HG03439 (cell line): ENCODE data around the gene PXN.
A peak's percentile ranks its signal among the peaks of the same experiment; 100 is the strongest.
"Not testable (repeated sequence)": the region's sequence is repeated elsewhere in the genome, so short reads cannot be mapped to it uniquely, and the experiment has no call there.

Experiments used
- ATAC-seq: cut with Tn5 transposase; IDR thresholded peaks from one replicate; pipeline ENCODE4 v1.9.1; 2021; ENCODE audit warnings: mild to moderate bottlenecking, moderate library complexity; ENCODE audit not compliant: unreplicated experiment

The PXN gene

DNA sequence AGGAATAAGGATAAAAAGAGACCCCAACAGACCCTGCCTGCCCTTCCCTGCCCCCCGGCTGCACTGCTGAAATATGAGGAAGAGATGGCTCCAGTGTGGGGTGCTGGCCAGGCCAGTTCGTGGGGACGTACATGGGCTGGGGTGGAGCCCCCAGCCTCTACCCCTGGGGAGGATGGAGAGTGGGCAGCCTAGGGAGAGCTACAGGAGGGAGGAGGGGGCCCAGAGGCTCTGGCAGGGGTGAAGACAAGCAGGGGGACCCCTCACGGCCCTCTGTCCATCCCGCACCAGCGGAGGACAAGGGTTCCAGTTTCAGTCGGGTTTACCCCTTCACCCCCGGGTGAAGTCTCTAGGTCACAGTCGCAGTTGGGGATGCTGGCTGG is 53.6 kb downstream of the PXN start:
- ATAC-seq: no peak

DNA sequence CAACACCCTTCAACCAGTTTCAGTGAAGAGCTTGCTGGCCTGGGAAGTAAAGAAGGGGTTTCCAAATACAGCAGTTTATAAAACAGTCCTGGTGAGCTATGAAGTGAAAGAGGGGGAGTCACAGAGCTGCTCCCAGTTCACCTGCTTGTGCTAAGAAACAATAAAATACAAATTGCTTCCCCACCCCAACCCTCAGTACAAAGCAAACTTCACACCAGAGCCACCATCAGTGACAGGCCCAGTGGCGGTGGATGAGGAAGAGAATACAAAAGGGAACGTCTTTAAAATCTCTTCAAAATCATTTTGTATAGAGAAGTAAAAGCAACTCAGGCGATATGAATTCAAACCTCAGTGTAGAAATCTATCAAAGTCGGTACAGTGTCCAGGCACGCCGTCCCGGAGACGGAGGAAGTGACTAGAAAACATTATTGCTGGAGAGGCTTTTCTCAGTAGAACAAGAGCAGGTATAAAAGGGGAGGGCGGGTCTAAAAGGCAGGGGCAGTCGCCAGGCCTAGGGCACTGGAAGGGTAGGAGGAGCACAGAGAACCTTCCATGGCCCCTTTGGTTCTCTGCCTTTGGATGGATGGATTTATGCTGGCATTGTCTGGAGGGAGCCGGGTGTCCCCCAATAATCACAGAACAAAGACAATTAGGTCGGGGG is 54.2 kb downstream of the PXN start:
- ATAC-seq: no peak

DNA sequence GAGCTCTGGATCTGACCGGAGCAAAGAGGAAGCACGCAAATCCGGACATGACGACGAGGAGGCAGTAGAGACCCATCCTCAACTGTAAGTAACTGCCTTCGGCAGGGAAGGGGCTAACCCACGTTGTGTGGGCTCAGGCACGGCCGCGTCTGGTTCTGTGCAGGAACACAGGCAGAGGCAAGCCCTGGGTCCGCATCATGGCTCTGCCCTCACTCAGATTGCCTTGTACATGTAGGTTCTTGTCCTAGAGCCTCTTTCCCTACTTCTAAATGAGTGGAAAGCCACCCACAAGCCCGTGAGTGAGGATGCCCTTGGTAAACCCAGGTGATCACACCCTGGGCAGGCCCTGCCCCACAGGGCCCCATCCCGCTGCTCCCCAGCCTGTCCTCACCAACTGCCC is 55.7 kb downstream of the PXN start:
- no peak for ATAC-seq

DNA sequence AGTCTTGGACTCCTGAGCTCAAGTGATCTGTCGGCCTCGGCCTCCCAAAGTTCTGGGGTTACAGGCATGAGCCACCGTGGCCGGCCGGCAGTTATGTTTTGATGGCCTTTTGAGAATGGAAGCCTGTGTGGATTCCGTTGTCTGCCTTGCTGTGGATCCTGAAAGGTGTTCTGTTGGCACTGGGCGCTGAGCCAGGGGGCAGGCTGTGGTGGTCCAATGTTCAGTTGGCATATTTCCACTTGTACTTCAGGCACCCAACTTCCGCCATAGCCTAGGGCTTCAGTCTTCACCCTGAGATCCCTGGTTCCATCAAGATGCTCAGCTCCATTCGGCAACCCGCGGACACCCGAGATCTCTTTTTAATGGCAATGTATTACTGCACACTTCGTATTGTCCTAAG is 58.3 kb downstream of the PXN start:
- no peak for ATAC-seq

DNA sequence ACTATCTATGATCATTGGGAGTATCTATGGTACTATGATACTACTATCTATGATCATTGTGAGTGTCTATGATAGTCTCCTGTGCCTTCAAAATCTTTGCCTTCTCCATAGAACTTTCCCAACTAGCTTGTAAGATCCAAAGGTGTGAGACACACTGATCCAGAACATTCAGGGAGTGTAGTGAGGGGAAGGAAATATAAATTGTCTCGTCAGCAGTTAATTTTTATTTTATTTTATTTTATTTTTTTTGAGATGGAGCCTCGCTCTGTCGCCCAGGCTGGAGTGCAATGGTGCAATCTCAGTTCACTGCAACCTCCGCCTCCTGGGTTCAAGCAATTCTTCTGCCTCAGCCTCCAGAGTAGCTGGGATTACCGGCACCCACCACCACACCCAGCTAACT is 58.7 kb downstream of the PXN start:
- ATAC-seq: not testable (repeated sequence)

DNA sequence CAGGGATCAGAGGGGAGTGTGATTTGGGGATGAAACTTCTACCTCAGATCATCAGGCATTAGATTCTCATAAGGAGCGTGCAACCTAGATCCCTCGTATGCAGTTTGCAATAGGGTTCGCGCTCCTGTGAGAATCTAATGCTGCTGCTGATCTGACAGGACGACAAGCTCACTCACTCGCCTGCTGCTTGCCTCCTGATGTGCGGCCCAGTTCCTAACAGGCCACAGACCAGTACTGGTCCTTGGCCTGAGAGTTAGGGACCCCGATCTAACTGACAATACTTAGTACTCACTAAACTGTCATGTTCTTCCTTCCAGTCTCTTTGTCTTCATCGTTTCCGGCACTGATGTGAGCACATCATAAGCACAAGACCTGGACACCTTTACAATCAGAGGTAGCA is 59.3 kb downstream of the PXN start:
- ATAC-seq: no peak

DNA sequence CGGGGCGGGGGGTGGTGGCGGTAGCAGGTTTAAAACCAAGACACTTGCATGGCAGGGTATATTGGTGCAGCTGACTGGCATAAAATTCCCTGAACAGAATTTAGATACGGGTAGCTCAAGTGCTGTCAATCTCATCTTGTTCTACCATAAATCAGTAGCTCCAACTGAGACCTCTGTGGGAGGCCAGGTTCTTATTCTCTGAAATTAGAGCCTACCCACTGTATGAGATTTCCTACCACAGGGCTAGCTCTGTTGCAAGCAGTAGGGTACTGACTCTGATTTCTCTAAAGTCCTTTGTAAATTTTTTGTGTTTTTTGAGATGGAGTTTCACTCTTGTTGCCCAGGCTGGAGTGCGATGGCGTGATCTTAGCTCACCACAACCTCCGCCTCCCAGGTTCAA is 61.4 kb downstream of the PXN start:
- no peak for ATAC-seq

DNA sequence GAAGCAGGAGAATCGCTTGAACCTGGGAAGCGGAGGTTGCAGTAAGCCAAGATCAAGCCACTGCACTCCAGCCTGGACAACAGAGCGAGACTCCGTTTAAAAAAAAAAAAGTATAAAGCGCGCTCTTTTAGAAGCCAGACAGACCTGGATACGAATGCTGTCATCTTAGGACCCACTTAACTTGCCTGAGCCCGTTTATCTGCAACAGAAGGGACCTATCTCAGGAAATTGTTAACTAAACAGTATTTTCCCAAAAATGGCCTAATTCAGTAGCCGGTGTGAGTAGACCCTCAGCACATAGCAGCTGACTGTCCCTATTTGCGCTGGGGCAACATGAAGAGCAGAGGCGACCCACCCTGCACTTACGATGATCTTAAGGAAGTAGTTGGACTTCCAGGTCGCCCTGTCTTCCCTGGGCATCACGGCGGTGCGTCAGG is 65.1 kb downstream of the PXN start:
- no peak for ATAC-seq

DNA sequence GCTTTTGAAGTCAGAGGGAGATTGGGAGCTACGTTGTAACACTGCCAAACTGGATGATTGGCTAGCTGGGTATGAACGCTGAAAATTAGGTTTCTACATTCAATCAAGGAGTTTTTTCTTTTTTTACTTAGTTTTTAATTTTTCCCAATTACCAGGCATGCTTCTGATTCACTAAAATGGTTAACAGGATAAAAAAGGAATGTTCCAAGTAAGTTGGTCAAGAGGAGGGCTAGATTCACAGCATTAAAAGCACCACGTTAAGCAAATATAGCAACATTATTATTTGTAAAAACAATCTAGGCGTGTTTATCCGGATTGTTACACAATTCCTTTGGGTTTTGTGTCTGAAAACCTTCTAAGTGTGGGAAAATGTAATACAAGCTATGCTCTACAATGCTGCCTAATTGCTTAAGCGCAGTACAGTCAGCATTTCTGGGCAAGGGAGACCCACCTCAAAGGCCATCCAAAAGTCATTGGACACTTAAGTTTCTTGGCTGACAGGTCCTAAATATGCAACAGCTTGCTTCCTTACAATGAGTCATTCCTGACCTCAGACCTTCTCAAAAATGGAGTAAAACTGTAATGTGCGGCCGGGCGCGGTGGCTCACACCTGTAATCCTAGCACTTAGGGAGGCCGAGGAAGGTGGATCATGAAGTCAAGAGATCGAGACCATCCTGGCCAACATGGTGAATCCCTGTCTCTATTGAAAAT is 65.8 kb downstream of the PXN start:
- ATAC-seq: no peak

DNA sequence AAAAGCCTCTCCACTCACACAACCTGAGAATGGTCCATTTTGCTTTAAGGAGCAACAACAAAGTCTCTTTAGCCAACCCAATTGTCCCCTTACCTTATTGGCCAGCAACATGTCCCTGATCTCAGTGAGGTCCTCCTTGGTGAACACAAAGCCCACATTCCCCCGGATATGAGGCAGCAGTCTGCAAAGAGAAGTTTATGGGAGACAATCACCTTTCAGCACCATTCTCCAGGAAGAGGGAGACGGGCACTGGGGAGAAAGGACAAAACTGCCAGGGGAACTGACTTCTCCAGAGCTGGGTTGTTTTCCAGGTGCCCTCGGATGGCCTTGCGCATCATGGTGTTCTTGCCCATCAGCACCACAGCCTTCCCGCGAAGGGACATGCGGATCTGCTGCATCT is 66.5 kb downstream of the PXN start:
- no peak for ATAC-seq

DNA sequence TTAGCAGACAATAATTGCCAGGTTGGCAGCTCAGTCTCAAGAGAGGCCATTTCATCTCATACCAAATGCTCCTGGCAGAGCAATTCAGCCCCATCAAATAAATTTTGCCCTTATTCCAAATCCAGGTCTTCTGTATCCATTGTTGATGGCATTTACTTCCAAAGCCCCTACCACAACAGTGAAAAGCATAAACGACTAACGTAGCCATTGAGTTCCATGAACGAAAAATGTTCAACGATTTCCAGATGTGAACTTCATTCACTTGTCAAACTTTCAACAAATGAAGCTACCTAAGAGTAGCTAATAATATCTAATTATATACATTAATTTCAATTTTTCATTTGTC is 68.0 kb downstream of the PXN start:
- ATAC-seq: no peak

DNA sequence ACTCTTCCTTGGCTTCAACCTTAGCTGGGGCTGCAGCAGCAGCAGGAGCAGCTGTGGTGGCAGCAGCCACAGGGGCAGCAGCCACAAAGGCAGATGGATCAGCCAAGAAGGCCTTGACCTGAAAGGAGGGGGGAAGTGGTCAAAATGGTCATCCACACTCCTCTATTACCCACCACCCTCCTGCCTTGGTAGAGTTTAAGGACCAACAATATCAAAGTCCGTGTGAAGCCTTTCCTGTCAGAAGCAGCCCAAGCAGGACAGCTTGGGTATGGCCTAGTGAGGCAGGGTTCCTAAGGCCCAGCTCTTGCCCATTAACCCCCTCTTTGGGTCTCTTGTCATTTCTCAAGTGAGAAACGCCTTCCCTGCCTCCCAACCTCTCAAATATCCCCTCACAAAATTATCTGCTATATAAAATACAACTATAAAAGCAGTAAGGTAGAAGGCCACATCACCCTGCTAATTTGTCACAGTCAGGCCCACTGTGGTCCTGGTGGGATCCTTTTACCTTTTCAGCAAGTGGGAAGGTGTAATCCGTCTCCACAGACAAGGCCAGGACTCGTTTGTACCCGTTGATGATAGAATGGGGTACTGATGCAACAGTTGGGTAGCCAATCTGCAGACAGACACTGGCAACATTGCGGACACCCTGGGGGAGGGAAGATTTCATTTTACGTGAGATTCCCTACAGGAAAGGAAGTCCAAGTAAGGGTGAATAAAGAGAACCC is 68.6 kb downstream of the PXN start:
- not testable (repeated sequence) for ATAC-seq

DNA sequence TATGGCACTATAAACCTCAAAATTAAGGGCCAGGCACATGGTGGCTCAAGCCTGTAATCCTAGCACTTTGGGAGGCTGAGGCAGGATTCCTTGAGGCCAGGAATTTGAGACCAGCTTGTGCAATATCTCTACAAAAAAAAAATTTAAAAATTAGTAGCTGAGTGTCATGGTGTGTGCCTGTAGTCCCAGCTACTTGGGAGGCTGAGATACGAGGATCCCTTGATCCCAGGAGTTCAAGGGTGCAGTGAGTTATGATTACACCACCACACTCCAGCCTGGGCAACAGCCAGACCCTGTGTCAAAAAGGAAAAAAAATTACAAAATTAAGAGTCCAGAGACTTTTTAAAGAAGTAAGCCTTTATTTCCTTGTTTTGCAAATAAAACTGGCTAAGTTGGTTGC is 69.2 kb downstream of the PXN start:
- ATAC-seq: no peak

DNA sequence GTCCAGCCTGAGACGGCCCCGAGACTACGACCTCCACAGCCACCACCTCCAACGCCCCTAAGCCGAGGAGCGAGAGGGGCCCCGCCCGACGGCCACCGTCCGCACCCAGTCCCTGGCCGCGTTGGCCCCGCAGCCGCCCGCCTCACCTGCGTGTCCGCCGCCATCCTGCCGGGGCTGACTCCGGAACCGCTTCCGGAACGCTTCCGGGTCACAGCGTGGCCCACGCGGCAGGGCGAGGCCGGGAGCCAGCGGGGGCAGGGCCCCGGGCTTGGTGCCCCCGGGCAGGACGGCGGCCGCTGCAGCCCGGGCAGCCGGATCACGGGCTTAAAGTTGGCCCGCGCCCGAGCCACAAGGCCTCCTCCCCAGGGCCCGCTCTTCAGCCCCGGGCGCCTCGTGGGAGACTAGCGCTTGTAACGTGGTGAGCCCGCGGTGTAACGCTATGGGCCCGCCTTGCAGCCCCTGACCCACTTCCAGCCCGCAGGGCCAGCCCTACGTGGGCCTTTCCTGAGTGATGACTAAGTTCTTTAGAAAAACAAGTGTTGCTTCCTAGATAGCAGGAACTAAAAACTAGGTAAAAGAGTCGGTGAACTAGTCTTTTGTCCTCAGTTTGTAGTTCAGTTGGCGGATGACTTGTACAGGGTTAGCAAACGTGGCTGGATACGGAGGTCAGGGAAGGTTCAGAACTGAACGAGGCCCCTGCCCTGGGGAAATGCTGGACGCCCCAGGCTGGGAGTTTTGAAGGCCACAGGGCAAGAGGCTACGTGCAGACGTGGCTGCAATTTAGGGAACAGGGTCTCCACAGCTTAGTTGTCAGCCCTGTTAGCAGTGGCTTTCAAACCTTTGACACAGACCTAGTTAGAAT is 70.8 kb downstream of the PXN start, which contains the start of gene GCN1:
GCN1 (minus strand) TSS at position 182 of the 862 bp plus-strand sequence; CDS start at position 164, 18 bp downstream.
- ATAC-seq: peak; percentile 69

DNA sequence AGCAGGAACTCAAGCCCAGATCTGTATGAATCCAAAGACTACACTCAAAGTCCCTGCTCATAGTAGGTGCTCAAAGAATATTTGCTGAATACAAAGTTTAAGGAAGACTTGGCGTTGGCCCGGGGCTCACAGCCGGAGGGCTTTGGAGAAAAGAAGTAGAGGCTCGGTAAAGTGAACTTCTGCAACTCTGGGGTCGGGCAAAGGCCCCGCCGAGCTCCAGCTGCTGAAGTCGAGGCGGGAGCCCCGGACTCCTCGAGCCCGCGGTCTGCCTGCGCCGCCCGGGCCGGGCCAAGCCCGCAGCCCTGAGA is 71.3 kb downstream of the PXN start:
- ATAC-seq: peak; percentile 14

DNA sequence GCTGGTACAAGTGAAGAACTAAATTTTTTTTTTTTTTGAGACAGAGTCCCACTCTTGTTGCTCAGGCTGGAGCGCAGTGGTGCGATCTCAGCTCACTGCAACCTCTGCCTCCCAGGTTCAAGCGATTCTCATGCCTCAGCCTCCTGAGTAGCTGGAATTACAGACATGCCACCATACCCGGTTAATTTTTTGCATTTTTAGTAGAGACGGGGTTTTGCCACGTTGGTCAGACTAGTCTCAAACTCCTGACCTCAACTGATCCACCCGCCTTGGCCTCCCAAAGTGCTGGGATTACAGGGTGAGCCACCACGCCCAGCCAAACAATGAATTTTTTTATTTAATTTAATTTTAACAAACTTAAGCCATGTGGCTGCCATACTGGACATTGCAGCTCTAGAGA is 72.2 kb downstream of the PXN start:
- ATAC-seq: not testable (repeated sequence)

DNA sequence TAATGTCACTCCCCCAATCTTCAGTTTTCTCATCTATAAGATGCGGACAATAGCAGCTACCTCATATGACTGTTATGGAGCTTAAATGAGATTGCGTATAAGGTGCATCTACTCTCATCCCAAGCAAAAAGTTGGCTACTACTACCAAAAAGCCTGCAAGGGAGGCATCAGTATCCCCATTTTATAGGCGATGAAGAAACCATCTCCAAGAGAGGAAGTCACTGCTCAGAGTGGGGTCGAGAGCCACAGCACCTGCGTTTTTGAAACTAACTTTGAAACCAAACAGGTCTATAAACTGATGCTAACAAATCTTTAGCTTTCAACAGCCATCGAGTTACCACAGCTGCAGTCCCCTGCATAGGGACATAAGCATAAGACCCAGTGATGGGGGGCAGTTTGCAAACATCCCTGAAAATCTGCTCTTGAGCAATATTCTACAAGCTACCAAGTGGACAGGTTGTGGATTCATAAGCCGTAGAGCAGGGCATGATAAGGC is 74.5 kb downstream of the PXN start:
- no peak for ATAC-seq

DNA sequence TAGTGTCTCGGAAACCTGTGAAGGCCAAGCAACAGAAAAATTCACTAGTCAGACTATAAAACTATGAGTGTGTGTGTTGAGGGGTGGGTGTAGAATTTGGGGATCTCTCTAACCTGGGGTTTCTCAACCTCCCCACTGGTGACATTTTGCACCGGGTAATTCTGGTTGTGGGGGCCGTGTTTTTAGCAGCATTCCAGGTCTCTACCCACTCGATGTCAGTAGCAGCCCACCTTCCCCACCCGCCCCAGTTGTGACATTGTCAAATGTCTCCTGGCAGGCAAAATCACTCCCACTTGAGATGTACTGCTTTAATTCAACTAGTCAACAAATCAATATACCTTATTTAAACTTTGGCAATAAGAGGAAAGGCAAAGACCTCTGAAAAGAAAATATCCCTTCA is 75.1 kb downstream of the PXN start:
- ATAC-seq: no peak

DNA sequence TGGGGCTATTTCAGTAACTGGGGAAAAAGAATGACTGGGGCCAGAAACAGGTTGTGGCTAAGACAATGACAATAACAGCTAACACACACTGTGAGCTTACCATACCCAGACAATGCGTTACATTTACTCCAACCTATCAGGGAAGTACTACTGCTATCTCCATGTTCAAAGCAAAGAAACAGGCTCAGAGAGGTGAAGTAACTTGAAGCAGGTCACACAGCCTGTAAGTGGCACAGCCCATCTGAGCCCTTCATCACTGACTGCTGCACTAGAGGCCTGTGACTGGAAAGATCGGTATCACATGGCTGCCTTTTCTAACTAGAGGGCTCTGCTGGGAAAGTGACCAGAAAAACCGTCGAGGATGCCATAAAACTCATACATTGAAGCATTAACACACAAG is 78.9 kb downstream of the PXN start:
- ATAC-seq: no peak

DNA sequence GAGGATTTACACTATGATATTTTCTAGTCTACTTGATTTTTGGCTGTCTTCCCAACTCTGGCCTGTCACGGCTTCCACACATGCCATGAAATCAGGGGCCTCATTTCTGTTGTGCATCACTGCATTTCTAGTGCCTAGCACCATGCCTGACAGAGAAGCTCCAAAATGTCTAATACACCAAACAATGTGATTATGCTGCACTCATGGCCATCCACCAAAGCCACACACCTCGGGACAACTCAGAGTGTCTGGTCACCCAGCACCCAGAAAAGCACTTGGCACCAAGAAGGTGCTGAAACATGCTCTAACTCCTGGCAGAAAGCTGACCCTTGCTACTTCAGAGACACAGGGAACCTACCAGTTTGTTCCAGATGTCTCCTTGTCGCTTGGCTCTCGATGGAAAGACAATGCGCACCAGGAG is 82.3 kb downstream of the PXN start:
- no peak for ATAC-seq

DNA sequence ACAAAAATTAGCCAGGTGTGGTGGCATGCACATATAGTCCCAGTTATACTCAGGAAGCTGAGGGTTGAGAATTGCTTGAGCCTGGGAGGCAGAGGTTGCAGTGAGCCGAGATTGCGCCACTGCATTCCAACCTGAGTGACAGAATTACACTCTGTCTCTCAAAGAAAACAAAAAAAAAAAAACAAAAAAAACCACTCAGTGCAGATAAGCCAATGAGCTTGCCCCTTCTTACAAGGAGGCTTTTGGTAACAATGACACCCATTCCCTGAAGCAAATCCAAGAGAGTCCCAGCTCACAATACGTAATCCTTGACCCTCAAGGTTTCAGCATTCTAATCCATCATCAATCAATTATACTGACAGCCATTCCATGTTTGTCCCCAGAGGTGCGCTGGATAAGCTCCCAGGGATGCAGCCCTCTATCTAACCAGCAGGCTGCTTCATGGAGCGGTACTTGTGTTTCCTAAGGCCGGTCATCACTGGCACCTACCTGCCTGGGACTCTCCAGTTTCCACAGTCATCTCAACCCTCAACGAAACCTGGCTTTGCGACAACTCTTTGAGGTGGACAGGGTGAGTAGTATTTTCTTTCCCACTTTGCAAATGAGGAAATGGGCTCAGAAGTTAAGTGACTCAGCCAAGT is 83.4 kb downstream of the PXN start:
- no peak for ATAC-seq
